Hypothalamus (tissue), 51 donors: ENCODE results near the gene TEF.
"Not testable (repeated sequence)": the region's sequence is repeated elsewhere in the genome, so short reads cannot be mapped to it uniquely, and the experiment has no call there.

Source experiments
- DNase-seq, 51 donors: peaks; one replicate each; lab custom pipeline; 2025; lab: John Stamatoyannopoulos, UW

Gene TEF

DNA sequence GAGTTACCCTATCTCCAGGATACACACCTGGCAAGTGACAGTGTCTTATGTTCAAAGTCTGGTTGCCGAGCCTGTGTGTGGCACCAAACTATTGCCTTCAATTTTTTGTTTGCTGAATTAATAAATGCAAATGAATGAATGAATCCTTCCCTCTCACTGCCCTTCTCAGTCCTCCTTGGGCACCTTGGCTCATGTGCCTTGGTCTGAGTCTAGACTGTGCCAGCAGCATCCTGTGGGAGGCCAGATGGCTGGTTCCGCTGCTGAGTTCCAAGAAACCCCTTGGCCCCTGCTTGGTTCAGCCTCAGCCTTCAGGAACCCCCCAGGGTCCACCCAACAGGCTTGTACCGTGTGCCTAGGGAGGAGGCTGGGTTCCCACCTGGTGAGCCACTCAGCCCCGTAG, 33.8 kb downstream of the TEF start:
- DNase-seq = no peak

DNA sequence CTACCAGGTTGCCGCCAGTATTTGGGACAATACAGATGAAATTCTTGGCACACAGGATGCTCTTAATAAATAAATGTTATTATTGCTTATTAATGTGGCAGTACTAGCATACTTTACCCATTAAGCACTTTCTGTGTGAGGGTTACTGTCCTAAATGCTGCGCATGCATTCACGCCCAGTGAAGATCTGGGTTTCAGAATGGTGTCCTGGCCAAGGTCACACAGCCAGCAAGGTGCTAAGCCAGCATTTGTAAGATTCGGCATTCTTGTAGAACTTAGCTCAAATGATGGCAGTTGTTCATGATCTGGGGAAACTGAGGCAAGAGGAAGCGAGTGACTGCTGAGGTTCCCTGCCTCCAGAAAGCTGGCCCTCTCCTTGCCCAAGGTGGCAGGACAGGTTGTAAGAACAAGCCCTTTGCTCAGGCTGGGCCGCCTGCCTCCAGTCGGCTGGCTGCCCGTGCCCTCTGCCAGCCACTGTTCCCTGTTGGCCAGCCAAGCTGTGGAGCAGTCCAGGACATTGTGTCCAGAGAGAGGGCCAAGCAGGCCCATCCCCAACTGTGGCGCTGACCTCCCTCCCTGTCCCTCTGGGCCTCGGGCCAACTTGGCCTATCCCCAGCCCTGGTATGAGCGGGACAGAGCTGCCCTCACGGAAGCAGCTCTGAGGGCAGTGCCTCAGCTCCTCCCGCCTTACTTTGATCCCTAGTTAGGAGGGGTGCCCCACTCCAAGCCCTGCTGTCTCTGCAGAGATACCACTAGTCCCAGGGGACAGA, 36.1 kb downstream of the TEF start:
- peak; percentile 48 to 99 (median 95) for DNase-seq

DNA sequence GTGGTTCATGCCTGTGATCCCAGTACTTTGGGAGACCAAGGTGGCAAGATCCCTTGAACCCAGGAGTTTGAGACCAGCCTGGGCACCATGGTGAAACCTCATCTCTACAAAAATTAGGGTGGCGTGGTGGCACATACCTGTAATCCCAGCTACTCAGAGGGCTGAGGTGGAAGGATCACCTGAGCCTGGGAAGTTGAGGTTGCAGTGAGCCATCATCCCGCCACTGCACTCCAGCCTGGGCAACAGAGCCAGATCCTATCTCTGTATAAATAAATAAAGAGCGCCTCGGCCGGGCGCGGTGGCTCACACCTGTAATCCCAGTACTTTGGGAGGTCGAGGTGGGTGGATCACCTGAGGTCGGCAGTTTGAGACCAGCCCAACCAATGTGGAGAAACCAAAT, 37.0 kb downstream of the TEF start:
- DNase-seq = no peak

DNA sequence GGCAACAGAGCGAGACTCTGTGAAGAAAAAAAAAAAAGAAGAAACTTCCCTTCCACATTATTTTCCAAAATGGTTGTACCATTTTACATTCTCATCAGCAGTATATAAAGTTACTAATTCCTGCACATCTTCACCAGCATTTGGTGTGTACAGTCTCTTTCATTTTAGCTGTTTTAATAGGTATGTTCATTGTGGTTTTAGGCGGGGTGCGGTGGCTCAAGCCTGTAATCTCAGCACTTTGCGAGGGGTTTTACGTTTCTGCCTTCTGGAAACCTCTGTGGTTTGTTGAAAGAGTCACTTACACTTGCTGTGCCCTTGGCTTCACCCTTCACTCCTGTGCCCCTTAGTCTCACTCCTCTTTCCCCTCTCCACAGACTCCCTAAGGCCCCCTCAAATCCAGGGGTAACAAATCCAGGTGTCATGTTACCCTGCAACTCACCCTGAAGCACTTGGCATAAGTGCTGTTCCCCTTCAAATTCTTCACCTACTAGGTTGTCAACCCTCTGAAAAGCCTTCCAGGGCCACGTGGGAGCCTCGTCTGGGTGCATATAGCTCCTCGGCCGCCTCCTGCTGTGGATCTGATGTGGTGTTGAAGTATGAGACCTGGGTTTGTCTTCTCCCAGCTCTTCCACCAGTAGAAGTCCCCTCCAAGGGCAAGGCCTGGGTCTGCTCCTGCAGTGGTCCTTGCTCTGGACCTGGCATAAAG, 44.1 kb downstream of the TEF start:
- DNase-seq = no peak

DNA sequence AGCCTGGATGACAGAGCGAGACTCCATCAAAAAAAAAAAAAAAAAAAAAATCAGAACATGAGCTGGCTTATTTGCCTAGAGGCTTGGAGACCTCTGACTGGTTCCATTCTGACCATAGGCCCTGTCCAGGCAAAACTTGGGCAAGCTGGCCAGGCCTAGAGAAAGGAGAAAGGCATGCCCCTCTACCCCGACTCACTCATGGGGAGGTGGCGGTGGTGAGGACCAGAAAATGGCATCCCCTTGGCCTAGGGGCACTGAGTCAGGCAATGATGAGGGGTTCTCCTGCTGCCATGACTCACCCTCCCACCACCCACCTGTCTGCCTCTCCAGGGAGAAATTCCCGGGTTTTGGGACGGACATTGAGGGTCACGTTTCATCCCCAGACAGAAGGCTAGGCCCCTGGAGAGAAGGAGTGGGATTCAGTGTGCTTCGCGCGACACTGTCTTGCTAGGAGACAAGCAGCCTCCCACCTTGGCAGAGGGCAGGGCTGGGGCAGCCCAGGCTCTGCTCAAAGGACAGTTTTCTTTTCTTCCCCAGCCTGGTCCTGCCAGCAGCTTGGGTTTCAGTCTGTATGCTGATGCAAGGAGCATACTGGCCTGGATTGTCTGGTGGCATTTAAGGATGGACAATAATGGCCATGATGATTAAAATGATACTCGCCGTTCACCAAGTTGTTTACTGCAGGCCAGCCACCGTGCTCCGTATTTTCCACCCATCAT, 47.6 kb downstream of the TEF start:
- peak in 17 of 51 donors; percentile 16 to 68 (median 41) for DNase-seq

DNA sequence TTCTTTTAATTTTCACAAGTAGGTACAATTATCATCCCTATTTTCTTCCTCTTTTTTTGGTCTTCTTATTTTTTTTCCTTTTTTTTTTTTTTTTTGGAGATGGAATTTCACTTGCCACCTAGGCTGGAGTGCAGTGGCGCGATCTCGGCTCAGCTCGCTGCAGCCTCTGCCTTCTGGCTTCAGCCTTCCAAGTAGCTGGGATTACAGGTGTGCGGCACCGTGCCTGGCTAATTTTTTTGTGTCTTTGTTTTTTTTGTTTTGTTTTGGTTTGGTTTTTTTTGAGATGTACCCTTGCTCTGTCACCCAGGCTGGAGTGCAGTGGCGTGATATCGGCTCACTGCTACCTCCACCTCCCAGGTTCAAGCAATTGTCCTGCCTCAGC, 48.2 kb downstream of the TEF start:
- no peak for DNase-seq

DNA sequence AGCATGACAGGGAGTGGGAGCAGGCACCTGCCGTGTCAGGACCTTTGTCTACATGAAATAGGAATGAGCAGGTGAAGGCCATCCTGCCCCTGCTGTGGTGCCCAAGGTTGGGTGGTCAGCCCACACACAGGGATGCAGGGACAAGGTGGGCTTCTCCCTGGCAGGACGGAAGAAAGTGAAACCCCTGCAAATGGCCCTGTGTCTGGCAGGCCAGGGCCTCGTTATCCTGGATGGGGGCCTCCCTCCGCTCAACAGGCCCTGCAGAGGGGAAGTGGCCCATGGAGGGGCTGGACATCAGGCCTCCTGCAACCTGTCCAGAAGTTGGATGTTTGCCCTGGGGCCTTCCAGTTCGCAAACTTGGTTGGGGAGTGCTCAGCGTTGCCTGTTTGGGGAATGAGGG, 49.9 kb downstream of the TEF start:
- no peak for DNase-seq

DNA sequence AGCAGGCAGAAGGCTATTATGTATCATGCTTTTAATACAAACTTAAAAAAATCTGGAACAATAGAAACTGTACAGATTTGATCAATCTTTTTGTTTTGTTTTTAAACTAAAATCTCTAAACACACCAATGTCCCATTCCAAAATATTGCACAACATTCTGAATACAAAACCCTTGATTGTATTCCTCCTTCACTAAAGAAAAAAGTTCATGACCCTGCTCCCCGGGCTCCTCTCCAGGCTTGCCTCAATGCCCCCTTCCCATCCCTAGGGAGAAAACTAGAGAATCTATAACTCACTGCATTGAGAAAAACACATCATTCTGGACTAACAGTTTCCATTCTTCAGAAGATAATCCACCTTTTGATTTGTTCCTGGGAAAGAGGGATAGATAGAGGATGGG, 51.7 kb downstream of the TEF start:
- DNase-seq = peak in 1 of 51 donors; percentile 16

DNA sequence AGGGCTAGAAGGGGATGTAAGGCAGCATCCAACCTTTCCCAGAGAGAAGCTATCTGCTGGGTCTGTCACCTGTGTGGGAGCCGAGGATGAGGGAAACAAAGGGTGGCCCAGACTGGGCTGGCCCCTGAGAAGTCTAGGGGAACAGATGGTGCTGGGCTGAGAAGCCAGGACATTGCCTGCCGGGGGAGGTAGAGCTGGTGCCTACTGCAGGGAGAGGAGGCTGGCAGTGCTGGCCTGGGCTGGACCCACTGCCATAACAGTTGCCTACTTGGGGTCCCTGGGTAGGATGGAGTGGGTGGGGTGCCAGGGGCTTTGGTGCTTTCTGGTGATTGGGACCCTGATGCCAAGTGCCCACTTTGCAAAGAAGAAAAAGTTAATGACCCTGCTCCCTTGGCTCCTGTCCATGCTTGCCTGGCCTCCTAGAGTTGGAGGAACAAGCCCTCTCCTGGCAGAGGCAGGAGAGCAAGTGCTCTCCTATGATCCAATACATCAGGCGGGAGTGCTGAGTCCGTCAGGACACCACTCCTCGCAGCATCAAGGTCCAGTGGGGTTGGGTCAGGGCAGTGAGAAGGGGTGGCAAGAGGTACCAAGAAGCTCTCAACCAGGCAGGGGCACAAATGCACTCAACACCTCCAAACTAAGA, 52.7 kb downstream of the TEF start:
- peak in 1 of 51 donors; percentile 22 for DNase-seq

DNA sequence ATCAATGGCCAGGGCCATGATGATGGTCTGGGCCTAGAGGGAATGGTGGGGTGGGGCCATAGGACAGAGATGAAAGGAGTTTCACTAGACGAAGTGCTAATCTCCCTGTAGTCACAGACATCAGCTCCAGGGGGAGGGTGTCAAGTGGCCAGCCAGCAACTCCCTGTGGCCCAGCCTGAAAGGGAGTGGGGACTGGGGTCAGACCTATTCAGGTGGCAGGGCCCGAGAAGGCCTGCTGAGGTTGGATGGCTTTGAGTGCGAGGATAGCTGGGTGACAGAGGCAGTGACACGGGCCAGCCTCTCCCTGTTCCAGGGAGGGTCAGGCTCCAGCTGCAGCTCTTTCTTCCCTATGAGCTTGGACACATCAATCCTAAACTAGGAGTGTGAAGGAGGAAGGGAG, 53.8 kb downstream of the TEF start:
- no peak for DNase-seq

DNA sequence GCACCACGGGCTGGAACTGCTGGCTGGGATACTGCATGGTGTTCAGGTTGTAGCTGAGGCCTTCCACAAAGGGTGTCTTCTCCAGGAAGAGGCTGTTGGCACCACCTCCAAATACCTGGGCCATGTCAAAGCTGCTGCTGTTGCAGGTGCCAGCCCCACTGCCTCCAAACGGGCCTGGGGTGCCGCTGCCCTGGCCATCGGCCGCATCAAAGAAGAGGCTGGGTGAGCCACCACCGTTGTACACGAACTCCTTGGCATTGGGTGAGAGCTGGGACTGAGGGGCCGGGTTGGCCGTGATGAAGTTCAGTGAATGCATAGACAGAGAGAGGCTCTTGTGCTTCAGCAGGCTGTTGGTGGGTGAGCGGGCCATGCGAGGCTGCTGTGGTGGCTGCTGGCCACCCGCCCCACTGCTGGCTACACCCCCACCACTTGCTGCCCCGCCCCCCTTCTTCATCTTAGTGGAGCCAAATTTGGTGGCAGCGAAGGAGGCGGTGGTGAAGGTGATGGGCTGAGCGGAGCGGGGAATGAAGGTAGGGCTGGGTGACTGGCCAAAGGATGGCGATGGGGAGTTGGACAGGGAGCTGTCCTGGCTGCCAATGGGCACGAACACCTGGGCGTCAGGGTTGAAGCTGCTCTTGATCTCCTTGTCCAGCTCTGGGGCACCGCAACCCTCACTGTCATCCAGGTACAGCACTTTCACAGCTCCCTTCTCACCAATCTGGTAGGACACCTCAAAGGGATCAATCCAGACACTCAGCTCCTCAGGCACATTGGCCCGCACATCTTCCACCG, 54.8 kb downstream of the TEF start:
- peak in 3 of 51 donors; percentile 17 to 27 (median 20) for DNase-seq

DNA sequence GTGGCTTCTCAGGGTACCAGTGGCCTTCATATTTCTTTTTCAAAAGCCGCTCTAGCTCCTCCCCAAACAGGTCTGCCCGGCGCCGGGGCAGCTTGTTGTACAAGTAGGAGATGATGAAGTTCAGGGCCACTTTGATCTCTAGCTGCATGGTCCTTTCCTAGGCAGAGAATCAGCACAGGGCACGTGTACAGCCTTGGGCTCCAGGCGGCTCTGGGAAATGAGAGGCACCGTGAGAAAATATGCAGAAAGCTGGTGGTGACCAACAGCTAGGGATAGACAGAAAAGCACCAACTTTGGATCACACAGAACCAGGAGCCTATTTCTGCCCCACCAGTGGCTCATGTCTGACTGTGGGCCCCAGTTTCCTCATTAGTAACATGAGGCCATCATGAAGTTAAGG, 55.5 kb downstream of the TEF start:
- DNase-seq = no peak

DNA sequence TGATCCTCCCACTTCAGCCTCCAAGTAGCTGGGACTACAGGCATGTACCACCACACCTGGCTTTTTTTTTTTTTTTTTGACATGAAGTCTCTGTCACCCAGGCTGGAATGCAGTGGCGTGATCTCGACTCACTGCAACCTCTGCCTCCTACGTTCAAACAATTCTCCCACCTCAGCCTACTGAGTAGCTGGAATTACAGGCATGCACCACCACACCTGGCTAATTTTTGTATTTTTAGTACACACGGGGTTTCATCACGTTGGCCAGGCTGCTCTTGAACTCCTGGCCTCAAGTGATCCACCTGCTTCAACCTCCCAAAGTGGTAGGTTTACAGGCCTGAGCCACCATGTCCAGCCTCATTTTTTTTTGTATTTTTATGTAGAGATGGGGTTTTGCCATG, 58.8 kb downstream of the TEF start:
- not testable (repeated sequence) for DNase-seq

DNA sequence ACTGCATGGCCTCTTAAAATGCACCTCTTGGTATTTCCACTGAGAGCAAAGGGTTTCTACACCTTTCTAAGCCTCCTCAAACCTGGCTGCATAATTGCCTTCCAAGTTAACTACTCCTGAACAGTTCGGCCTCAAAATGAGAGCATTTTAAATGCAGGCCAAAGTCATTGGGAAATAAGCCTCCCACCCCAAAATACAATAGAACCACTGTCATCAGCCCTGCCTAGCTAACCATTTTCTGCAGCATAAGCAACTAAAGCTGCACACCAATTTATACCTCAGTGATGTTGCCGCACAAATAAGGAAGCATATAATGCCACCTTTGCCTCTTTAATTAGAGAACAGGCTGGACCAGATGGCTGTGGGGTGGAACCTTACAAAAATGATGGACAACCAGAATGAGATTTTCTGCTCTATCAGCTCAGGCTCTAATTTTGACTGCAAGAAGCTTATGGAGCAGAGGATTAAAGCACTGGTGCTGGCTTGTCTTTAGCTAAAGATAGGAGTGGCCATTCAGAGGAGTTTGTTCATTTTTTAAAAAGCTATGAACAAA, 60.6 kb downstream of the TEF start:
- DNase-seq = peak in 2 of 51 donors; percentile 11 to 45

DNA sequence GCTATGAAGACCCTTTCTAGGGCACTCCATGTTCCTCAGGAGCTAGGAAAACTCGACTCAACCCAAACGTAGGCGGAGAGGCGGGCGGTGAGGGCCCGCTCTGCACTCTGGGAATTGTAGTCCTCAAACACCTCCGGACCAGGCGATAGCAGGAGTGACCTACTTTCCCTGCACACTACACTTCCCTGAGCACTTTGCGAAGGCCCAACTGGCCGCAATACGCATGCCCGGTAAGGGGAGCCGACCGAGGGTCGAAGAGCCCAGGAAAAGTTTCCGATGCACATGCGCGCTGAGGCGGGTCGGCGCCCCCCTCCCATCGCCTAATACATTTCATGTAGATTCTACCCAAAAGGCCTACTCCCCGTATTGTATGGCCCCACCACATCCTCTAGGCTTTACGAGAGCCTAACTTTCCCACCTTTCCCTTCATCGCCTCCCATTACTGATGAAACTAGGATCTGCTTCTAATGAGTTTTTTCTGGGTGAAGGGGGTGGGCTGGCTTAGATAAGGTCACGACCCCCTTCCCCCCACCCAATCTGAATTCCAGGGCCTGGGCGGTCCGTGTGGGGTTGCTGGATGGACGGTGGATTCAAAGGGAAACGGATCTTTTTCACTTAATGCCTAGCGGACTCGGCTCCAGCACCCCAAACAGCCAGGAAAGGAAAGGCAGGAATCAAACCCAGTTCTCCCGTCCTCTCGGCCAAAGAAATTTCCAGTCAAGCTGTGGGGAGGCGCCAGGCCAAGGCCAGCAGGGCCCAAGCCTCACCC, 62.8 kb downstream of the TEF start:
- DNase-seq = peak; percentile 24 to 93 (median 81)

DNA sequence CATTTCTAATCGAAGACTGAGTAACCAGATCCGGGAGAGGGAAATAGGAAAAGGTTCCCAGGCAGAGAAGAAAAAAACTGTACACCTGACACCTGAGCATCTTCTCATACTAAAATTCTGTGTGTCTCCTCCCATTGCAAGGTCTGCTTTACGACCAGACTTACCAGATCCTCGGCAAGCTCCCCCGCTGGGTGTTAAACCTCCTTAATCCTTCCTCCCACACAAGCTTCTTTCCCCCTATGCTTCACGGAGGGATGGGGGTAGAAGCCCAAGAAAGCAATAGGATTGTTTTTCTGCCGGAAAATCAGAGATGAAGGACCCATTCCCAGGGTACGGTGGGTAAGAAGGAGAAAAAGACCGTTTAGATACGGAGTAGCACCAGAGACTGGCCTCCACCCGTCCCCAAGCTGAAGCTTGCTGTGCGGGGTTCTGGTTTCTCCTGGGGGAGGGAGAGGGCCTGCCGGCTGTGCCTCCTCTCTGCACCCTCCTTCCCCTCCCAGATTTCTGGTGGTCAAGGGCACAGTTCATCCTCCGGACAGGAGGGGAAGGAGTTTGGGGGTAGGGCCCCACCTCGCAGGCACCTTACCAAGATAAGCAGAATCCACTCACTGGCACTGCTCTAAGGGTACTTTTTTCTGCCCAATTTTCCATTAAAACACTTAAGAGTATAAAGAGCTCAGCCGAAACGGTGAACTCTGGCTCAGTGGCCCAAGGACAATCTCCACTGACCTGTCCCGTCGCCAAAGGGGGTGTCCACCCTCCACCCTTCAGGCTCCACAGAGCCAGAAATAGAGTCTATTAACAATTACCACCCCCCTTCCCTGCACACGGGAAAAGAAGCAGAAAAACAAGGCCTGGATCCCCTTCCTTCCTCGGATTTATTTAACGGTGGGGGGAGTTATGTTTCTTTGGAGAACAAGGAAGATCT, 63.7 kb downstream of the TEF start:
- peak in 8 of 51 donors; percentile 19 to 79 (median 48) for DNase-seq

DNA sequence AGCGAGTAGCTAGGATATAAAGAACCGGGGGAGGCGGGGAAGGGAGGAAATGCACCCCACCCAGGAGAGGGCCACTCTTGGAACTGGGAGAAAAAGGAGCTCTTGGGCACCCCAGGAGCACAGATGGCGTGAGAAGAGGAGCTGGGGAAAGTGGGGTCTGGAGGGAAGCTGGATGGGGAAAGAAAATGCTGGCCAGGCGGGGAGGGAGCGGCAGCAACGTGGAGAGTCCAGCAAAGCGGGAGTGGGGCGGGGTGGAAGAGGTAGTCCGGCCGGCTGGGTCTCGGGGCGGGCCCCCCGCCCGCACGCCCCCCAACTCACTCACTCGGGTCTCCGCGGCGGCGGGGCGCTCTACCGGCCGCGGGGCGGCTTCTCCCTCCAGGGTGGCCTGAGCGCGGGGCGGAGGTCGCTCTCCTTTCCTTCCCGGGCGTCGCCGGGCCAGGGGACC, 64.3 kb downstream of the TEF start:
- peak in 6 of 51 donors; percentile 37 to 55 (median 42) for DNase-seq
